ENCODE measurements around the gene PWP2.

Gene PWP2

DNA sequence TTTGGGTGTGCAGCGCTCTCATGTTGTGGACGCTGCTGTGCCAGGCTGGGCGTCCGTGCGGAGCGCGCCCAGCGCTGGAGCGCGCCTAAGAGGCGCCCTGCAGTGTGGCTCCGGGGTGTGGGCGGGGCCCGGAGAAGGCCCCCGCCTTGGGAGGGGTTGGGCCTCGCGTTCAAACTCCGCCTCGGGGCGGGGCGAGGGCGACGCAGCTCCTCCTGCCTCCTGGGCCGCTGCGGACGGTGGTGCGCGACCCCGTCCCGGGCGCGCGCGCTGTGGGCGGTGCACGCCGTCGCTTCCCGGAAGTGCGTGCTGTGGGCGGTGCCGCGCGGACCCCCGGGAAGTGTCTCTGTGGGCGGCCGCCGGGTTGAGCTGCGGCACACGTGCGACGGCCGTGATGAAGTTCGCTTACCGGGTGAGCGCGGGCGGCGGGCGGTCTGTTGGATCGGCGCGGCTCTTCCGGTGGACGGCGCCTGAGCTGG is at the start of gene PWP2:
Gene PWP2, plus strand, starts transcription at position 374 of the 476 bp plus-strand sequence. Its CDS starts 18 bp downstream, at position 392.
- DNase-seq (ENCODE audit: low read depth) = peak; percentile 35

DNA sequence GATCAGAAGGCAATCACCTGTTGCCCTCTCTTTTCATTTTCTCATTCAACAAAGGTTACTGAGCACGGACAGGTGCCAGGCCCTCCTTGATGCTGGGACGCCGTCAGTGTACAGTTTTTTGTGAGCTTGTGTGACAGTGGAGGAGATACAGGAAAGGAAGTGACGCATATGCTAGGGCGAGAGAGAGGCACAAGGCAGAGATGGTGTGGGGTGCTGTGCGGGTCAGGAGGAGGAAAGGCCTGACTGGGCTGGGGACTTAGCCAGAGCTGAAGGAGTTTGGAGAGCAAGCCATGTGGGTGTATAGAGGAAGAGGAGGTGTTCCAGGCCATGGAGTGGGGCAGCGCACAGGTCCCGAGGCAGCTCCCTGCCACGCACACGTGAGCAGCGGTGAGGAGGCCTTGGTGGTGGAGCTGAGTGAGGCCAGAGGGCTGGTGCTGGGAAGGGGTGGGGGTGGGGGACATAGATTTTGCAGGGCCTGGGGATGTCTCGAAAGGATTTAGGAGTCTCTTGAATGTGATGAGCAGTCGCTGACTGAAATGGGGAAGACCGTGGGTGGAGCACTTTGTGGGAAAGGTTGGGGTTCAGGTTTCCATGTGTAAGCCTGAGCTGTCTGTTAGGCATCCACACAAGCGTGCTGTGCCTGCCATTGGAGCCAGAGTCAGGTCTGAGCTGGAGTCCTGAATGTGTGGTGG is 49.1 kb upstream of the PWP2 start:
- peak; percentile 56 for DNase-seq (ENCODE audit: low read depth)

DNA sequence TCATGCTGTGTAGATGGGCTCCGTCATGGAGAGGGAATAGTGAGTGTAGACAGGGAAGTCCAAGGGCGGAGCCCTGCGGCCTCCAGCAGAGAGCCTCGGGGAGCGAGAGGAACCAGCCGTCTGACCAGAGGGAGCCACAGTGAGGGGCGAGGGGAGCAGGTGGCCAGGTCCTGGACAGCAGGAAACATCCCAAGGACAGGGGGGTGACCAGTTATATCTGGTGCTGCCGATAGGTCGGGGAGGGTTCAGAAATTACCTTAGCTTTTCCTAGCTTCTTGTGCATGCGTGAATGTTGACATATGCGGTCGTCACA is 48.6 kb upstream of the PWP2 start:
- DNase-seq (ENCODE audit: low read depth) = no peak

DNA sequence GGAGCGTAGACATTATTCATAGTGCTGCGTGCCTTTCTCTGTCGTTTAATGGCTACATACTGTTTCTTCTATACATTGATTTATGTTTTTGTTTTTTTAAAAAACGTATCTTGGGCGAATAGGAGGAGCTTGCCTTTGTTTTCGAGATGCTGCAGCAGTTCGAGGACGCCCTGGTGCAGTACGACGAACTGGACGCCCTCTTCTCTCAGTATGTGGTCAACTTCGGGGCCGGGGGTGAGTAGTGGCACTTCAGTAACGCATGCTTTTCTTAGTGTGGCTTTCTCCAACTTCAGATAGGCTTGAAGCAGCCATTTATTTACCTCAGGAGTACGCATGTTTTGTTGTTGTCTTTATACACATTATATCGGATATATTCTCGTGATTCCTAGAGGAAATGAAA is 48.2 kb upstream of the PWP2 start:
- DNase-seq (ENCODE audit: low read depth) = no peak

DNA sequence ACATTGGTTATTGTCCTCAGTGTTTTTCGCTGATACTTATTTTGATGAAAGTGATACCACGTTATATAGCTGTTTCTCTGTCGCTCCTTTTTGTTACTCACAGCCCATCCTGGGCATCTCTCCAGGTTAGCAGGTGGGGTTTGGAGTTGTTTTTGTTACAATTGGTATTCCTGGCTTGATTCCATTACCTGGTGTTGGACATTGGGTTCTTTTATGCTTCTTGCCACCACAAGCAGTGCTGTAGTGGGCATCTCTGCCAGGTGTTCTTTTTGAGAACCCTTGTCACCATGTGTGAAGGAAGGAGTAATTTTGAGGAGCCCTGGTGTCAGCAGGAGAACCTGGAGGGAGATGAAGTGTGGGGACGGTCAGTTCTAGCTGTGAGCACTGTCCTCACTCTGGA is 47.5 kb upstream of the PWP2 start:
- DNase-seq (ENCODE audit: low read depth) = no peak

DNA sequence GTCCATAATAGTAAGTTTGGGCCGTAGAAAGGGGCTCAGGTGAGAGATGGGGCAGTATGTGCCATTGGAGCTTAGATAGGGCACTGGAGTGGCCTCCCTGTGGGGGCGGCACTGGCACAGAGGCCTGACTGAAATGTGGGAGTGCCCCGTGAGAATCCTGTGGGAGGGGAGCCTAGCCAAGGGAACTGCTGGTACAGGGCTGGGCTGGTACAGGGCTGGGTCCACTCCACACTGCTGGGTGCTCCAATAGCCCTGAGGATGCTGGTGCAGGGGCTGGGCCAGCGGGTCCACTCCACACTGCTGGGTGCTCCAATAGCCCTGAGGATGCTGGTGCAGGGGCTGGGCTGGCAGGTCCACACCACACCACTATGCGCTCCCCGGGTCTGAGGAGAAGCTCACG is 44.8 kb upstream of the PWP2 start:
- DNase-seq (ENCODE audit: low read depth) = no peak

DNA sequence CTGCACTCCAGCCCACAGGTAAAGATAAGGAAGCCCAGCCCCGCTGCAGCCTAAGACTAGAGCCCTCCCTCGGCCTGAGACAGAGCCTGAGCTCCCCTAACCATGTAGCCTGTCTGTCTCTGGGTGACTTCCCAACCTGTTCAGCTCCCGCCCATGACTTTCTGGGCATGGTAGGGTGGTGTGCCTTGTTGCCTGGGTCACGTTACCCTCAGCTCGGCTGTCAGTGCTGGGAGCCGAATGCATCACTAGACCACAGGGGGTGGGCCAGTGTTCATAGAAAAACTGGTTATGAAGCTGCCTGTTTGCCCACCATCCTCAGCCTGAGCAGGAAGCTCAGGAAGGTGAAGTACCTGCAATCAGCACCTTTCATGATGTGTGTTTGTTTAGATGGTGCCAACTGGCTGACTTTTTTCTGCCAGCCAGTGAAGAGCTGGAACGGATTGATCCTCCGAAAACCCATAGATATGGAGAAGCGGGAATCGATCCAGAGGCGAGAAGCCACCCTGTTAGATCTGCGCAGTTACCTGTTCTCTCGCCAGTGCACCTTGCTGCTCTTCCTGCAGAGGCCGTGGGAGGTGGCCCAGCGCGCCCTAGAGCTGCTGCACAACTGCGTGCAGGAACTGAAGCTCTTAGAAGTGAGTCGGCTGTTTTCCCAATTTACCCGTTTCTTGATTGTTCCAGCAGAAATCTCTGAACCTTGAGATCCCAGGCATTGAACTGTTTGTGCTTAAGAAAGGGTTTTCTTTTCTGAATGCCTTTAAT is 43.9 kb upstream of the PWP2 start:
- no peak for DNase-seq (ENCODE audit: low read depth)

DNA sequence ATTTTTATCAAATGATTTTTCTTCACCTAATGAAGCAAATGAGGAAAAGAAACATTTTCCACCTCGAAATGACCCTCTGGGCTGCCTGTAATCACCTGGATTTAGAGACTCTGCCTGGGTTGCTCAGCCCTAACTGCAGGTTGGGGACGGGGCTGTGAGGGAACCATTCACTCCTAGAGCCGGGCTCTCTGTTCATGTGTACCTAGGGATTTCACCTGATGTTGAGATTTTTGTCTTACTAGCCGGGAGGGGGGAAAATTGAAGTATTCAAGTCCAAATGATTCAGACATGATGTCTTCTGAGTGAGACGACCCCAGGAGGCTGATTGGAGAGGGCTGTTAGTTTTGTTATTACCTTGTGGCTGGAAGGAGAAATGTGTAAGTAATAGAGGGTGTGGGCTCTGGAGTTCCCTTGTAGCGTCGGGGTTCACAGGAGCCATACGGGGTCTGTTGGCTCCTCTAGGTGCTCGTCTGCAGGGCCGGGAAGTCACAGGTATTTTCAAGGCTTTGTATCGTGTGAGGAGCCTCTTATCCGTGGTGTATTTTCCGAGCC is 42.3 kb upstream of the PWP2 start:
- DNase-seq (ENCODE audit: low read depth) = no peak

DNA sequence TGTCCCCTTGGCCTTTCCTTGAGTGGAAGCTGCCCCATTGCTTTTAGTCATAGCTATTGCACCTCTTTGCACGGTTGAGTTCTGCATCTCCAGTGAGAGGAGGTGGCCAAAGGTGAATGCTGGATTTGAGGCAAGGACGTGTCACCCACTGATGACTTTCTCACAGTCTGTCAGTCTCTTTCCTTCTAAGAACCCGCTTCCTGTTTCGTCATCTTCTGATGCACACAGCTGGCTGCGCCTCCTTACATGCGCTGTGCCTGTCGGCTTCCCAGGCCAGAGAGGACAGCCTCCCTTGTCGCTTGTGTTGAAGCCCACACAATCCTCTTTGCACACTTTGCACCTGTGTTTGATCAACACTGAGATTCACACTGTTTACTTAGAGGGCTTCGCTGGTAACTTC is 41.8 kb upstream of the PWP2 start:
- peak; percentile 54 for DNase-seq (ENCODE audit: low read depth)

DNA sequence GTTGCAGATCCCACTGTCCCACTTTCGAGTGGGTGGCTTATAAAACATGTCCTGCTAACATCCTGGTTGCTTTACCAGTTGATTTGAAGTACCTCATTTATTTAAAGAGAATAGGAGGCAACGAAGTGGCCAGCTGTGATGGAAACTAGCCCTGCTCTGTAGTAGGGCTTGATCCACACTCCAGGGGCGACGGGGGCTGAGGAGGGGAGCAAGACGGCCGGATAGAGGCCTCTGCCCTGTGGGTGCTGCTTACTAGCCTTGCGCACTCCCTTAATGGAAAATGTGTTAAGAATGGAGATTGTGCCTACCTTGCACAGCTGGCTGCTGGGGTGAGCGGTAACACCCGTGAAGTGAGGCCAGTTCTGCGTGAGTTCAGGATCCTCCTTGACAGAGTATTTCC is 41.1 kb upstream of the PWP2 start:
- DNase-seq (ENCODE audit: low read depth) = no peak

DNA sequence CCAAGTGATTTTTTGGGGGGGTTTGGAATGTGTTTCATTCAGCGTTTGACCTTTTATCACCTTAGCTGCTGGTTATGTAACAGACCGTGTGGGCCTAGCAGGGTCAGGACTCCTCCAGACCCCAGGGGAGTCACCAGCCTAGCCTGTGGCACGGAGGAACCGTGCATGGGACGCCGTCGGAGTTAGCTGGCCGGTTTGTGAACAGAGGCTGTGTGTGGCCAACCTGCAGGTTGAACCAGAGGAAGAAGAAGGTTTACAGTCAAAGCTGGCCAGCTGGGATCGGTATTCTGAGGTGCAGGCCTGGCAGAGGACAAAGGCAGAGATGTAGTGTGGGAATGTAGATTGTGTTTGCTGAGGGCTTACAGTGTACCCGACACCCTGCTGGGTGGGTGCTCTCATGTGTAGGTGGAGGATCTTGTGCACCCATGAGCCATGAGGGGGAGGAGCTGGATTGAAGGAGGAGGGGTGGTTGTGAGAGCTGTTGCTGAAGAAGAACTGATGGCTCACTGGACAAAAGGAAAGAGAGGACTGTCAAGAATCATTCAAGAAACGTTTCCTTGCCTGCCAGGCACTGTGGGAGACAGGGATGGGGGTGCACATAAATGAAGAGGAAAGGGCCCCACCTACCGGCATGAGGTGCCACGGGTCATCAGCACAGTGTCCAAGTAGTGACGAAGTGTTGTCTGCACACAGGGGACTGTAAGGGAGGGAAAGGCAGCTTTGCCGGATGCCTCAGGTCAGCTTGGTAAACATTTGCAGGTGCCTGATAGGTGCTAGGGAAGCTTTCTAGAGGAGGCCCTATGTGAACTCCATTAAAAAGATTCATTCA is 40.0 kb upstream of the PWP2 start:
- no peak for DNase-seq (ENCODE audit: low read depth)

DNA sequence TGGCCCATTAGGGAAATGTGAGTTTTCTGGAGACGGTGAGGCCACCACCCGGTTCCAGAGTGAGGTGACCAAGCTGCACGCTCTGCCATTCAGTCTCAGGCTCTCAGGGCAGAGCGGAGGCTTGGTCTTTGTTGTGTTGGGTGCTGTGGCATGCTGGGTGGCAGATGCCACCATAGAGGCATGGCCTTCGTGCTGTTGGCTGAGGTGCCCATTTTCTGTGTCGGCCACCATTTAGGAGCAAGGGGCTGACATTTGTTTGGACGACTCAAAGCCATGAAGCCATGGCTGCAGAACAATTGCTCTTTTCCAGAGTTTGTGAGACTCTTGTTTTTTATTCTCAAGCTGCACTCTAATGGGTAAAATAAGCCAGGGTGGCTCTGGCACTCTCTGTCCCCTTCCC is 36.8 kb upstream of the PWP2 start:
- no peak for DNase-seq (ENCODE audit: low read depth)

DNA sequence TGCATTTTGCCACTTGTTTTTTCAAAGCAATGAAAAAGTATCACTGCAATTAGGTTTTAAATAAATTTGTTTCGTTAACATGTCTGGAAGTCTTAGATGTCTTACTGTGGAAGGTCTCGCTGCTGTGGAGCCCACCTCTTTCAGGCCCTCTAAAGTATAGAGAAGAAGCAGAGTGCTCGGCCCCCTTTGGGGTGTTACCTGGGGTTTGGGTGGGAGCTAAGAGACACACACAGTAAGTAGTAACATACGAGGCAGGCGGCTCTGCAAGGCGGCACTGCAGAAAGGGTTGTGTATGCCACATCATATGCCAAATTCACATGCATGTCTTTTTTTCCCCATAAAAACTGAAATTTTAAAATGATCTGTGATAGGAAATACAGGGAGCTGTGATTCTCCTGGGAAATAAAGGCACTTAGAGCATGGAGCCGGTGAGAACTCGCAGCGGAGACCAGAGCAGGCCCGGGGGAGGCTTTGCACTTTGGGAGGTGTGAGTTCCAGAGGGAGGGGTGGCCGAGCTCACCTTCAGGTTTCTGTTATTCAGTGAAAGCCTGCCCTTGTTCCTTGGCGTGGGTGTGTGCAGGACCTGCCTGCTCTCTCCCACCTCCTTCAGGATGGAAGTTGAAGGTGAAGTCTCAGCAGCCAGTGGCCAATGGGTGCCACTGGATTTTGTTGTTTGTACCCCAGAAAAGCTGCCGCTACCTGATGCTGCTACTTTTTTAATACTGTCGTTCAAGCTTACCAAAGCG is 35.7 kb upstream of the PWP2 start:
- DNase-seq (ENCODE audit: low read depth) = no peak

DNA sequence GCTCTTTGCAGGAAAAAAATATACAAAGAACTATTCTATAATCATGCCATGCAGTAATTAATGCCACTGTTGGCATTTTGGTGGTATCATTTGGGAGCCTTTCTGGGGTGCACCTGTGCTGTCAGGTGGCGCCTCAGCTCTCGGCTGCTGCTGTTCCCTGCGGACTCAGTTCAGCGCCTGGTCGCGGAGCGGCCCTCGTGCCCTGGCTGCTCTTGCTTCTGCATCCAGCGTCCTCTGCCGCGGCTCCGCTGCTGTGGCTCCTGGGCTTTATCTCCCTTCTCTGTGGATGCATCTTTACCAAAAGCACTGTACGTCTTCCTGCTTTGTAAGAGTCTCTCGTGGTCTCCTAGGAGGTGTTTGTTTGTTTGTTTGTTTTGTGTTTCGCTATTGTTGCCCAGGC is 35.1 kb upstream of the PWP2 start:
- no peak for DNase-seq (ENCODE audit: low read depth)

DNA sequence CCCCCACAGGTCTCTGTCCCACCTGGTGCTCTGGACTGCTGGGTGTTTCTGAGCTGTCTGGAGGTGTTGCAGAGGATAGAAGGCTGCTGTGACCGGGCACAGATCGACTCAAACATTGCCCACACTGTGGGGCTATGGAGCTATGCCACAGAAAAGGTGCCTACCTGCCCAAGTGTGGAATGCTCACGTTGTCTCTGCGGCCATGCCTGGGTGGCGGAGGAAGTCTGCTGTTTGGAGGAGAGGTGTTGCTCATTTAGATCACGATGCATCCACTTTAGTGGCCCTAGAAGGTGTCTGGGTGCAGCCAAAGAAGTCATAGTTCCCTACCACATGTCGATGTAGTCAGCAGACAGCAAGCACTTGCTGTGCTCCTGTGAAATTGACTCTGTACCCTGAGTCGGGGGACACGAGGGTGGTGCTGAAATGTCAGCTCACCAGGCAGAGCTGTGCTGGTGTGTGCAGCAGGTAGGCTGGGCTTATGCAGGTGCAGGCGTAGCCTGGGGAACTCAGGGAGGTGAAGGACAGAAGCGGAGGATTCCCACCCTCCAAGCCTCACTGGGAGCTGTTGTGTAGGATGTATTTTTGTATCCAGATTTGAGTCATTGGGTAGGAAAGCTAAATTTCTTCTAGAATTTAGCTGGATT is 32.8 kb upstream of the PWP2 start:
- no peak for DNase-seq (ENCODE audit: low read depth)

DNA sequence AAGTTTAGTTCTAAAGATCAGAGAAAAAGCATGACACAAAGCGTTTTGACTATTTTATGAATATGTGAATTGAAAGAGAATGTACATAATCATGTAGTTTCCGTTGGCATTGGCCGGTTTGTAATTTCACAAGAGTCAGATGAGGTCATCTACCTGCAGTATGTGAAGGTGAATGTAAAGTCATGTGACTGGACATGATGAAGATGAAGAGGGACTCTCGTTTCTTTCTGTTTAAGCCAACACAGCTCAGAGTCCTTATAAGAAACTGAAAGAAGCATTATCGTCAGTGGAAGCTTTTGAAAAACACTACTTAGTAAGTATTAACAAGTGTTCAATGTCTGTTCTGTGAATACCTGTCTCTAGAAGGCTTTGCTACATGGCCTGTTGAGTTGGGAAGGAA is 30.9 kb upstream of the PWP2 start:
- DNase-seq (ENCODE audit: low read depth) = no peak

DNA sequence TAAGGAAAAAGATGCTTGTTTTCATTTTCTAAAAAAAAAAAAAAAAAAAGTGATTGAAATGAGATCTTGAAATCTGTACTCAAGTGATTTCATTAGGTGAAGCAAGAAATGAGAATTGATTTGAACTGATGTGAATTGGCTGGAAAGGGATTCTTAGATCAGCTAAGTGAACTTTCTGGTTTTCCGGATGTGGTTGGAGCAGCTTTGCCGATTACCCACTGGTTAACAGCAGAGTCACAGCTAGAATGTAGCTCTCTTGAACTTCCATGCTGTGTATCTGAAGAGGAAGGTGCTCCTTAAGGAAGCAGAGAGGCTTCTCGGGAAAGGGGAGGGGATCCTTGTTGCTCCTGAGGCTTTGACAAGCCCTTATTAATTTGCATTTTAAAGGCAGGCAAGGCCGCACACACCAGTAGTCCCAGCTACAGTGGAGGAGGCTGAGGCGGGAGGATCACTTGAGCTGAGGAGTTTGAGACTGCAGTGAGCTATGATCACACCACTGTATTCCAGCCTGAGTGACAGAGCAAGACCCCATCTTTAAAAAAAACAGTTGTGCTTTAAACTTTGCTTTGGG is 28.7 kb upstream of the PWP2 start:
- DNase-seq (ENCODE audit: low read depth) = no peak

DNA sequence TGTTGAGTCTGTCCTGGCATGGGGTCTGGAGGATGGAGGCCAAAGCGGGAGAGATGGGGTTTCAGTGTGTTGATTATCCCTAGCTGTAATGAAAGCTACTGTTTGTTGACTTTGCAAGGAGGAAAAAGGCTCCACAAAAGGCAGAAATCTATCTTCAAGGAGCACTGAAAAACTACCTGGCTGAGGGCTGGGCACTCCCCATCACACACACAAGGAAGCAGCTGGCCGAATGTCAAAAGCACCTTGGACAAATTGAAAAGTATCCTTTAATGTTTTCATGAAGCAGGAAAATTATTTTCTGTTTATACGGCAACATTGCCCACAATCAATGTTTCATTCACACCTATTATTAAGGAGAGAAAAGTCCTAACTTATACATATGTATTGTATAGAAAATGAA is 27.8 kb upstream of the PWP2 start:
- DNase-seq (ENCODE audit: low read depth) = no peak

DNA sequence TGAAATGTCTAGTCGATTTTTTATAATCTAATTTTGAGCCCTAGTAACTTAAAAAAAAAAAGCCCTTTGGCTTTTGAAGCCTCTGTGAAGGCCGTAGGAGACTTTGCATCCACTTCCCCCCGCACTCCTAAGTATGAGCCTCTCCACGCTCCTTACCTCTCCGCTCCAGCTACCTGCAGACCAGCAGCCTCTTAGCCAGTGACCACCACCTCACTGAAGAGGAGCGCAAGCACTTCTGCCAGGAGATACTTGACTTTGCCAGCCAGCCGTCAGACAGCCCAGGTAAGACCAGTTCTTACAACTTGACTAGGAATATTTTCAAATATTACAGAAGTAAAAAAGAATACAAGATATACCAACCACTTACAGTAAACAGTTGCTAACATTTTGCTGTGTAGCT is 27.4 kb upstream of the PWP2 start:
- no peak for DNase-seq (ENCODE audit: low read depth)

DNA sequence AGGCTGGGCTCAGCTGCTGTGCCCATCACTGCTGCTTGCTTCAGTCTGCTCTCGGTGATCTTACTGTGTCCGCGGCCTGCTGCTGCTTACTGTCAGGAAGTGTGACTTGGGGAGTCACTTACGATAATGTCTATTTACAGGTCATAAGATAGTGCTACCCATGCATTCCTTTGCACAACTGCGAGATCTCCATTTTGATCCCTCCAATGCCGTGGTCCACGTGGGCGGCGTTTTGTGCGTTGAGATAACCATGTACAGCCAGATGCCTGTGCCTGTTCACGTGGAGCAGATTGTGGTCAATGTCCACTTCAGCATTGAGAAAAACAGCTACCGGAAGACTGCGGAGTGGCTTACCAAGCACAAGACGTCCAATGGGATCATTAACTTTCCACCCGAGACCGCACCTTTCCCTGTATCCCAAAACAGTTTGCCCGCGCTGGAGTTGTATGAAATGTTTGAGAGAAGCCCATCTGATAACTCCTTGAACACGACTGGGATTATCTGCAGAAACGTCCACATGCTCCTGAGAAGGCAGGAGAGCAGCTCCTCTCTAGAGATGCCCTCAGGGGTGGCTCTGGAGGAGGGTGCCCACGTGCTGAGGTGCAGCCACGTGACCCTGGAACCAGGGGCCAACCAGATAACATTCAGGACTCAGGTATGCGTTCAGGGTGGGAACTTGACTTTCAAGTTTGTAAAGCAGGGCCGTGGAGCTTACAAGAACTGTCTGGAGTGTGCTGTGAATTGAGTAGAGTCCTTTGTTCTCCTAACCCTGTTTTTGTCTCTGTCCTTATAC is 24.4 kb upstream of the PWP2 start:
- DNase-seq (ENCODE audit: low read depth) = no peak
